Erythroblast (primary cell): ENCODE measurements around the gene UGT1A5.

ENCODE experiments used
- GATA1 ChIP-seq: IDR thresholded peaks from 2 replicates; pipeline ENCODE4 v1.6.1; 2011; ENCODE audit warnings: low read depth, mild to moderate bottlenecking, control low read depth, low read length, moderate library complexity
- POLR2A ChIP-seq: IDR thresholded peaks from 2 replicates; pipeline ENCODE4 v1.6.1; 2011; ENCODE audit warnings: mild to moderate bottlenecking, low read length

DNA sequence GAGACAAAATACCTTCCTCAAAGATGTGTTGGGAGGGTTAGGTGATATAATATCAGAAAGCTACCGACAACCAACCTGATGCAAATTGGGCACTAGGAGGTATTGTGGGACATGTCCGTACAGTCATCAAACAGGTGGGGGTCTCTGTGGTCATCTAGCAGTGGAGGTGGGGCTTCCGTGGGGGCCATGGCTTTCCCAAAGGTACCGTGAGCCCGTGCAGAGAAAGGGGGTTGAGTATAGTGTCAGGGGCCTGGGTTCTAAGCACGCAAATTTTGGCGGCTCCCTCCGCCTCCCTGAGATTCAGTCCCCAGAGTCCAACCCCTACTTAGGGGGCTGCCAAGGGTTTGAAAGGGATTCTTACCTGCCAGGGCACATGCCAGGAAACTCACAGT lies 109.0 kb downstream of the UGT1A5 start:
- TF ChIP-seq POLR2A (no peak), GATA1 (no peak)
